Hair follicle dermal papilla cell (primary cell): ENCODE results near the gene USP17L25. TPM values are rescaled to one million over a fixed set of nuclear protein-coding genes. Genes with fewer than 3 reads are reported as not detected.

Source experiments
- total RNA-seq: library from RNA; depleted of rRNA; stranded (reverse); fragments of >200 nt; gene quantifications from 2 replicates; pipeline ENCODE4 v1.2.3, GENCODE V29; 2012

USP17L25 gene, protein sequence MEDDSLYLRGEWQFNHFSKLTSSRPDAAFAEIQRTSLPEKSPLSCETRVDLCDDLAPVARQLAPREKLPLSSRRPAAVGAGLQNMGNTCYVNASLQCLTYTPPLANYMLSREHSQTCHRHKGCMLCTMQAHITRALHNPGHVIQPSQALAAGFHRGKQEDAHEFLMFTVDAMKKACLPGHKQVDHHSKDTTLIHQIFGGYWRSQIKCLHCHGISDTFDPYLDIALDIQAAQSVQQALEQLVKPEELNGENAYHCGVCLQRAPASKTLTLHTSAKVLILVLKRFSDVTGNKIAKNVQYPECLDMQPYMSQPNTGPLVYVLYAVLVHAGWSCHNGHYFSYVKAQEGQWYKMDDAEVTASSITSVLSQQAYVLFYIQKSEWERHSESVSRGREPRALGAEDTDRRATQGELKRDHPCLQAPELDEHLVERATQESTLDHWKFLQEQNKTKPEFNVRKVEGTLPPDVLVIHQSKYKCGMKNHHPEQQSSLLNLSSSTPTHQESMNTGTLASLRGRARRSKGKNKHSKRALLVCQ
- not detected in 2 replicates for total RNA-seq

DNA sequence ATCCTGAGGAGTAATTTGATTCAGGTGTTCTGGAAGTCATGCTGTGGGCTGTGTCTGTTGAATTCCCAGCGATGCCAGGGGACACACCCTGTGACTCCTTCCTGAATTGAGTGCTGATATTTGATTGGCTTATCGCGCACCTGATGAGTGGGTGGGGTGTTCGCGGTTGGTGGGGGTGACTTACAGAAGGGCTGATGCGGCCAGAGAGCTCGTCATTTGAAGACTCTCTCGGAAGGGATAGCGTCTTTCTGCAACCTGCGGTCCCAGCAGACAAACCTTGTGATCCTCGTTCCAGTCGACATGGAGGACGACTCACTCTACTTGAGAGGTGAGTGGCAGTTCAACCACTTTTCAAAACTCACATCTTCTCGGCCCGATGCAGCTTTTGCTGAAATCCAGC, at the start of gene USP17L25:
USP17L25 (plus strand) TSS at position 301 of the 400 bp plus-strand sequence; CDS start at position 301, 0 bp downstream.

DNA sequence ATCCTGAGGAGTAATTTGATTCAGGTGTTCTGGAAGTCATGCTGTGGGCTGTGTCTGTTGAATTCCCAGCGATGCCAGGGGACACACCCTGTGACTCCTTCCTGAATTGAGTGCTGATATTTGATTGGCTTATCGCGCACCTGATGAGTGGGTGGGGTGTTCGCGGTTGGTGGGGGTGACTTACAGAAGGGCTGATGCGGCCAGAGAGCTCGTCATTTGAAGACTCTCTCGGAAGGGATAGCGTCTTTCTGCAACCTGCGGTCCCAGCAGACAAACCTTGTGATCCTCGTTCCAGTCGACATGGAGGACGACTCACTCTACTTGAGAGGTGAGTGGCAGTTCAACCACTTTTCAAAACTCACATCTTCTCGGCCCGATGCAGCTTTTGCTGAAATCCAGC, 4.8 kb upstream of the USP17L25 start, which contains the start of gene USP17L24:
USP17L24 (plus strand) TSS at position 301 of the 400 bp plus-strand sequence; CDS start at position 301, 0 bp downstream.

DNA sequence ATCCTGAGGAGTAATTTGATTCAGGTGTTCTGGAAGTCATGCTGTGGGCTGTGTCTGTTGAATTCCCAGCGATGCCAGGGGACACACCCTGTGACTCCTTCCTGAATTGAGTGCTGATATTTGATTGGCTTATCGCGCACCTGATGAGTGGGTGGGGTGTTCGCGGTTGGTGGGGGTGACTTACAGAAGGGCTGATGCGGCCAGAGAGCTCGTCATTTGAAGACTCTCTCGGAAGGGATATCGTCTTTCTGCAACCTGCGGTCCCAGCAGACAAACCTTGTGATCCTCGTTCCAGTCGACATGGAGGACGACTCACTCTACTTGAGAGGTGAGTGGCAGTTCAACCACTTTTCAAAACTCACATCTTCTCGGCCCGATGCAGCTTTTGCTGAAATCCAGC, 4.6 kb downstream of the USP17L25 start, which contains the start of gene USP17L26:
USP17L26 (plus strand) TSS at position 301 of the 400 bp plus-strand sequence; CDS start at position 301, 0 bp downstream.

DNA sequence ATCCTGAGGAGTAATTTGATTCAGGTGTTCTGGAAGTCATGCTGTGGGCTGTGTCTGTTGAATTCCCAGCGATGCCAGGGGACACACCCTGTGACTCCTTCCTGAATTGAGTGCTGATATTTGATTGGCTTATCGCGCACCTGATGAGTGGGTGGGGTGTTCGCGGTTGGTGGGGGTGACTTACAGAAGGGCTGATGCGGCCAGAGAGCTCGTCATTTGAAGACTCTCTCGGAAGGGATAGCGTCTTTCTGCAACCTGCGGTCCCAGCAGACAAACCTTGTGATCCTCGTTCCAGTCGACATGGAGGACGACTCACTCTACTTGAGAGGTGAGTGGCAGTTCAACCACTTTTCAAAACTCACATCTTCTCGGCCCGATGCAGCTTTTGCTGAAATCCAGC, 9.4 kb downstream of the USP17L25 start, which contains the start of gene USP17L5:
USP17L5 (plus strand) TSS at position 301 of the 400 bp plus-strand sequence; CDS start at position 301, 0 bp downstream.

DNA sequence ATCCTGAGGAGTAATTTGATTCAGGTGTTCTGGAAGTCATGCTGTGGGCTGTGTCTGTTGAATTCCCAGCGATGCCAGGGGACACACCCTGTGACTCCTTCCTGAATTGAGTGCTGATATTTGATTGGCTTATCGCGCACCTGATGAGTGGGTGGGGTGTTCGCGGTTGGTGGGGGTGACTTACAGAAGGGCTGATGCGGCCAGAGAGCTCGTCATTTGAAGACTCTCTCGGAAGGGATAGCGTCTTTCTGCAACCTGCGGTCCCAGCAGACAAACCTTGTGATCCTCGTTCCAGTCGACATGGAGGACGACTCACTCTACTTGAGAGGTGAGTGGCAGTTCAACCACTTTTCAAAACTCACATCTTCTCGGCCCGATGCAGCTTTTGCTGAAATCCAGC, 14.1 kb downstream of the USP17L25 start, which contains the start of gene USP17L27:
USP17L27 (plus strand) TSS at position 301 of the 400 bp plus-strand sequence; CDS start at position 301, 0 bp downstream.

DNA sequence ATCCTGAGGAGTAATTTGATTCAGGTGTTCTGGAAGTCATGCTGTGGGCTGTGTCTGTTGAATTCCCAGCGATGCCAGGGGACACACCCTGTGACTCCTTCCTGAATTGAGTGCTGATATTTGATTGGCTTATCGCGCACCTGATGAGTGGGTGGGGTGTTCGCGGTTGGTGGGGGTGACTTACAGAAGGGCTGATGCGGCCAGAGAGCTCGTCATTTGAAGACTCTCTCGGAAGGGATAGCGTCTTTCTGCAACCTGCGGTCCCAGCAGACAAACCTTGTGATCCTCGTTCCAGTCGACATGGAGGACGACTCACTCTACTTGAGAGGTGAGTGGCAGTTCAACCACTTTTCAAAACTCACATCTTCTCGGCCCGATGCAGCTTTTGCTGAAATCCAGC, 18.9 kb downstream of the USP17L25 start, which contains the start of gene USP17L28:
USP17L28 (plus strand) TSS at position 301 of the 400 bp plus-strand sequence; CDS start at position 301, 0 bp downstream.

DNA sequence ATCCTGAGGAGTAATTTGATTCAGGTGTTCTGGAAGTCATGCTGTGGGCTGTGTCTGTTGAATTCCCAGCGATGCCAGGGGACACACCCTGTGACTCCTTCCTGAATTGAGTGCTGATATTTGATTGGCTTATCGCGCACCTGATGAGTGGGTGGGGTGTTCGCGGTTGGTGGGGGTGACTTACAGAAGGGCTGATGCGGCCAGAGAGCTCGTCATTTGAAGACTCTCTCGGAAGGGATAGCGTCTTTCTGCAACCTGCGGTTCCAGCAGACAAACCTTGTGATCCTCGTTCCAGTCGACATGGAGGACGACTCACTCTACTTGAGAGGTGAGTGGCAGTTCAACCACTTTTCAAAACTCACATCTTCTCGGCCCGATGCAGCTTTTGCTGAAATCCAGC, 23.6 kb downstream of the USP17L25 start, which contains the start of gene USP17L29:
USP17L29 (plus strand) TSS at position 301 of the 400 bp plus-strand sequence; CDS start at position 301, 0 bp downstream.

DNA sequence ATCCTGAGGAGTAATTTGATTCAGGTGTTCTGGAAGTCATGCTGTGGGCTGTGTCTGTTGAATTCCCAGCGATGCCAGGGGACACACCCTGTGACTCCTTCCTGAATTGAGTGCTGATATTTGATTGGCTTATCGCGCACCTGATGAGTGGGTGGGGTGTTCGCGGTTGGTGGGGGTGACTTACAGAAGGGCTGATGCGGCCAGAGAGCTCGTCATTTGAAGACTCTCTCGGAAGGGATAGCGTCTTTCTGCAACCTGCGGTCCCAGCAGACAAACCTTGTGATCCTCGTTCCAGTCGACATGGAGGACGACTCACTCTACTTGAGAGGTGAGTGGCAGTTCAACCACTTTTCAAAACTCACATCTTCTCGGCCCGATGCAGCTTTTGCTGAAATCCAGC, 33.1 kb downstream of the USP17L25 start, which contains the start of gene USP17L30:
USP17L30 (plus strand) TSS at position 301 of the 400 bp plus-strand sequence; CDS start at position 301, 0 bp downstream.

Other genes with a start within 250 kb of the USP17L25 start
- not detected in 2 replicates for gene FAM90A26, start 159.5 kb upstream of the USP17L25 start, total RNA-seq
- gene USP17L10, start 119.3 kb upstream of the USP17L25 start, total RNA-seq: not detected in 2 replicates
- gene USP17L11, start 114.5 kb upstream of the USP17L25 start, total RNA-seq: not detected in 2 replicates
- gene USP17L12, start 109.8 kb upstream of the USP17L25 start, total RNA-seq: not detected in 2 replicates
- not detected in 2 replicates for gene USP17L13, start 105.0 kb upstream of the USP17L25 start, total RNA-seq
- not detected in 2 replicates for gene USP17L15, start 95.5 kb upstream of the USP17L25 start, total RNA-seq
- not detected in 2 replicates for gene USP17L17, start 86.0 kb upstream of the USP17L25 start, total RNA-seq
- not detected in 2 replicates for gene USP17L18, start 81.3 kb upstream of the USP17L25 start, total RNA-seq
- gene USP17L19, start 76.5 kb upstream of the USP17L25 start, total RNA-seq: not detected in 2 replicates
- not detected in 2 replicates for gene USP17L20, start 71.8 kb upstream of the USP17L25 start, total RNA-seq
- not detected in 2 replicates for gene USP17L21, start 67.0 kb upstream of the USP17L25 start, total RNA-seq
- not detected in 2 replicates for gene USP17L22, start 62.3 kb upstream of the USP17L25 start, total RNA-seq
- not detected in 2 replicates for gene USP17L24, start 4.7 kb upstream of the USP17L25 start, total RNA-seq
- not detected in 2 replicates for gene USP17L26, start 4.7 kb downstream of the USP17L25 start, total RNA-seq
- gene USP17L5, start 9.5 kb downstream of the USP17L25 start, total RNA-seq: not detected in 2 replicates
- gene USP17L27, start 14.2 kb downstream of the USP17L25 start, total RNA-seq: not detected in 2 replicates
- gene USP17L28, start 19.0 kb downstream of the USP17L25 start, total RNA-seq: not detected in 2 replicates
- not detected in 2 replicates for gene USP17L29, start 23.7 kb downstream of the USP17L25 start, total RNA-seq
- not detected in 2 replicates for gene USP17L30, start 33.2 kb downstream of the USP17L25 start, total RNA-seq
- not detected in 2 replicates for gene DEFB131A, start 114.5 kb downstream of the USP17L25 start, total RNA-seq